Activated naive CD4-positive, alpha-beta T cell treated with Interleukin-2 at 50 U/mL for 16 hours (primary cell): Measurements from ENCODE around the gene SEMA4A.
A peak's percentile ranks its signal among the peaks of the same experiment; 100 is the strongest.
"Not testable (repeated sequence)": the region's sequence is repeated elsewhere in the genome, so short reads cannot be mapped to it uniquely, and the experiment has no call there.

Source experiments
- DNase-seq: peaks from one replicate; pipeline ENCODE4 v3.0.0-alpha.2; 2020

Gene SEMA4A

GRCh38 chr1:156119503-156120209, 33.7 kb upstream of the SEMA4A start:
- DNase-seq: no peak

- no peak for DNase-seq
These were observed 33.1 kb upstream of the SEMA4A start for GRCh38 chr1:156120318-156120717.

- not testable (repeated sequence) for DNase-seq
These were observed 32.4 kb upstream of the SEMA4A start for GRCh38 chr1:156121005-156121404.

GRCh38 chr1:156121457-156121856, 31.9 kb upstream of the SEMA4A start:
- no peak for DNase-seq

GRCh38 chr1:156122086-156122485, 31.3 kb upstream of the SEMA4A start:
- no peak for DNase-seq

- DNase-seq: no peak
These were observed 30.6 kb upstream of the SEMA4A start for GRCh38 chr1:156122519-156123355.

GRCh38 chr1:156123356-156124196, 29.8 kb upstream of the SEMA4A start:
- peak; percentile 72 for DNase-seq

- peak; percentile 44 for DNase-seq
These were observed 28.6 kb upstream of the SEMA4A start for GRCh38 chr1:156124557-156125483.

GRCh38 chr1:156125544-156125943, 27.8 kb upstream of the SEMA4A start:
- not testable (repeated sequence) for DNase-seq

- DNase-seq: peak; percentile 68
These were observed 27.2 kb upstream of the SEMA4A start for GRCh38 chr1:156126043-156126629.

- peak; percentile 89 for DNase-seq
These were observed 26.5 kb upstream of the SEMA4A start for GRCh38 chr1:156126630-156127534.

GRCh38 chr1:156128308-156128653, 25.1 kb upstream of the SEMA4A start:
- no peak for DNase-seq

GRCh38 chr1:156128654-156129597, 24.5 kb upstream of the SEMA4A start:
- DNase-seq: no peak

GRCh38 chr1:156129687-156130577, 23.5 kb upstream of the SEMA4A start:
- peak; percentile 82 for DNase-seq

GRCh38 chr1:156130578-156130942, 22.8 kb upstream of the SEMA4A start:
- DNase-seq: no peak

GRCh38 chr1:156134716-156135435, 18.5 kb upstream of the SEMA4A start:
- no peak for DNase-seq

- no peak for DNase-seq
These were observed 17.2 kb upstream of the SEMA4A start for GRCh38 chr1:156135930-156136871.
